ENCODE results near the gene ANKRD13A.

- no peak for TF ChIP-seq EZH2 (IDR thresholded peaks at IDR 0.05)
- no peak for TF ChIP-seq CTCF (IDR thresholded peaks at IDR 0.05)
Measured at GRCh38 chr12:110039085-110039807, 40.0 kb downstream of the ANKRD13A start.
